ENCODE results near the gene CDH22.

Gene CDH22

GRCh38 chr20:46235077-46235476 is 73.2 kb downstream of the CDH22 start:
- no peak for DNase-seq

- no peak for DNase-seq
Measured at GRCh38 chr20:46233701-46234100, 74.6 kb downstream of the CDH22 start.

- DNase-seq, result no peak
Measured at GRCh38 chr20:46232539-46232938, 75.8 kb downstream of the CDH22 start.

- no peak for DNase-seq
Measured at GRCh38 chr20:46230801-46231282, 77.5 kb downstream of the CDH22 start.

- no peak for DNase-seq
Measured at GRCh38 chr20:46230106-46230491, 78.2 kb downstream of the CDH22 start.

GRCh38 chr20:46229478-46230105 is 78.7 kb downstream of the CDH22 start:
- DNase-seq, result peak; percentile 51

GRCh38 chr20:46228670-46229069 is 79.6 kb downstream of the CDH22 start:
- DNase-seq, result no peak

GRCh38 chr20:46227272-46227767 is 81.0 kb downstream of the CDH22 start:
- DNase-seq, result no peak

GRCh38 chr20:46226602-46227001 is 81.7 kb downstream of the CDH22 start:
- DNase-seq, result no peak

GRCh38 chr20:46222521-46223007 is 85.7 kb downstream of the CDH22 start:
- DNase-seq, result no peak

GRCh38 chr20:46221256-46221833 is 87.0 kb downstream of the CDH22 start:
- DNase-seq, result no peak

- DNase-seq, result peak; percentile 59
Measured at GRCh38 chr20:46220455-46221207, 87.7 kb downstream of the CDH22 start.

GRCh38 chr20:46219920-46220319 is 88.4 kb downstream of the CDH22 start:
- no peak for DNase-seq

- DNase-seq, result no peak
Measured at GRCh38 chr20:46219190-46219589, 89.1 kb downstream of the CDH22 start.

- no peak for DNase-seq
Measured at GRCh38 chr20:46218656-46219055, 89.6 kb downstream of the CDH22 start.

- no peak for DNase-seq
Measured at GRCh38 chr20:46217583-46217982, 90.7 kb downstream of the CDH22 start.

GRCh38 chr20:46216770-46217464 is 91.4 kb downstream of the CDH22 start:
- no peak for DNase-seq

GRCh38 chr20:46215913-46216707 is 92.2 kb downstream of the CDH22 start:
- no peak for DNase-seq

- DNase-seq, result no peak
Measured at GRCh38 chr20:46214824-46215488, 93.3 kb downstream of the CDH22 start.

- no peak for DNase-seq
Measured at GRCh38 chr20:46213946-46214823, 94.1 kb downstream of the CDH22 start.

GRCh38 chr20:46212876-46213275 is 95.4 kb downstream of the CDH22 start:
- no peak for DNase-seq

All from NCI-H1092 (cell line).